Hepatic stellate cell (primary cell): ENCODE measurements around the gene FAM131C.

Experiments
- DNase-seq: peaks from one replicate; pipeline ENCODE4 v3.0.0; 2011; ENCODE audit warnings: low spot score

Gene FAM131C

DNA sequence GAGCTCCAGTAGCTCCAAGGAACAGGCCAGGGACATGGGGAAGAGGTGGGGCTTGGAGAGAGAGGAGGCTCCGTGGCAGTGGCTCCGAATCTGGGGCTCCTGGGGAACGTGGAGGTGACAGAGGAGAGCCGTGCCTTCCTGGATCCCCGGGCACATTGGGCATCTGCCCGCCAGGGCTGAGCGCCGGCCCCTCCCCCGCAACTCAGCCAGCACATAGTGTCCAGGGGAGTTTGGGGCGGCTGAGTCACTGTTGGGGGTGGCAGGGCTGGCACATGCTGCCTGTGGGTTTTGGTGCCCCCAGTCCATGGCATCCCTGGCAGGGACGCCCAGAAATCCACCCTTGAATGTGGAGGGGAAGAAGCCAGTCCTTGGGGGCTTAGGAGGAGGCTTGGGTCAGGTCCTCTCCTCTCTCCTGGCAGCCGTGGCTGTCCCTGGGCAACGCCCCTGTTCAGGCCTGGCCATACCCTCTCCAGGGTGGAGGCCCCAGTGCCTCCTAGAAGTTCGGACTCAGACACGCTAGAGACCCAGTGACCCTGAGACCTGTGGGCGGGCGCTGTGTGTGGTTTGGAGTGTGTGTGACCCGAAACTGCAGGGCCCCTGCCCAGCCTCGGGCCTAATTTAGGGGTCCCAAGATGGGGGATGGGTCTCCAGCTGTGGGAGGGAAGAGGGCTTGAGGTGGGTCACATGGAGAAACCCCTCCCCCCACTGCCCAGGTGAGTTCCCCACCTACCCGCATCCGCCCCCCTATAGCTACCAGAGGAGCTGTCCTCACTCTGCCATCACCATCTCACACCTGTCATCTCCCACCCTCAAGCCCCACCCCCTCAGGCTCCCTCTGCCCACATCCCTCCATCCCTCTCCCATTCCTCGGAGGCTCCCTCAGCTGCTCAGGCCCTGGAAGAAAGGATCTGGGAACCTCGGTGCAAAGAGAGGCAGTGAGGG is 57.2 kb downstream of the FAM131C start:
- DNase-seq: no peak

GRCh38 chr1:16015491-16015890 is 58.0 kb downstream of the FAM131C start:
- DNase-seq: no peak

DNA sequence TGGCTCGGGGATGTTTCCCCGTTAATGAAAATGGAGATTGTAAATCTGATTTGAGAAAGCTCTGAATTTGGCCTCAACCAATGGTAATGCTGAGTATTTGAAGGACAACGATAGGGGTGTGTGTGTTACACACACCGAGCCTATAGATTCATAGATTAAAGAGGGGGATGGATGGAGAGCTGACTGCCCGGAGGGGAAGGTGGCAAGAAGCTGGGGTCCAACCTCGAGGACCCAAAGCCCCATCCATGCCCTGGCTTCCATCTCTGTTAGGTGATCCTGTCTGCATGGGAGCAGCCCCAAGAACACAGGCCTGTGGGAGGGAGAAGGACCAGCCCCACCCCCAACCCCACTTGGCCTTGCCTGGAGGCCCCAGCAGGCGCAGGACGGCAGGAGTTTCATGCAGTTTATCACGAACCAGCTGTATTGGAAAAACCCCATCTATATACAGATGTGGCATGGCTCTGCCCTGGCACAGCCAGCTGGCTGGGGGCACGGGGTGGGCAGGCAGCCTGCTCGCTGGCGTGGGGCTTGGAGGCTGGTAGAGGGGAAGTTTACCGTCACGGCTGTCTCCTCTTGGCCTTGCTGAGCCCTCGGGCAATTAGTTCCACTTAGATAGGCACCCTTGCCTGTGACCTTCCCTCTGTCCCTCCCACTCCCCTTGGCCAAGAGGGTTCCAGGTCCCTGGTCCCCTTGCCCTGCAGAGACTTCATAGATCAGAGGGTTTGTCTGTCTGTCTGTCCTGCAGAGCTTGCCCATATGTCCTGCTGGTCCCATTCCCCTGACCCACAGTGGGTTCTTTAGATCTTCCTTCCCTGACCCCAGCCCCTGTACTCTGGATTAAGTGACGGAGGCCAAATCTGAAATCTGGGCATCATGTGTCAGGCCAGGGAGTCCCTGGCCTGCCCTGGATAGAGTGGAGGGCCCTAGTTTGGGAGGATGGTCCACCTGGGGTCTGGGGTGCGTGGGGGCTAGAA is 58.7 kb downstream of the FAM131C start:
- DNase-seq: no peak

DNA sequence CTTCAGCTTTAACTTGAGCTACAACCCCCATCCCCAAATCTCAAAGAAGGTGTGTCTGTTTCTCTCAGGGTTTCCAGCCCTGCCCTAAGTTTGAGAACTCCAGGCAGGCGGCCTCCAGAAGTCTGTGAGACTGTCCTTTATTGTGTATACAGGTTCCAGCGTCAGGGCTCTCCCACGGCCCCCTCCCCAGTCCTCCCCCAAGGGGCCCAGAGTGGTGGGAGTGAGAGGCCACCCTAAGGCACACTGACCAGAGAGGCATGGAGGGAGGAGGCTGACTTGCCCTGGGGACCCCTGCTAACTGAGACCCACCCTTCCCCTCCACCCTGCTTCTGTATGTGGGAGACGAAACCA is 59.6 kb downstream of the FAM131C start:
- no peak for DNase-seq

DNA sequence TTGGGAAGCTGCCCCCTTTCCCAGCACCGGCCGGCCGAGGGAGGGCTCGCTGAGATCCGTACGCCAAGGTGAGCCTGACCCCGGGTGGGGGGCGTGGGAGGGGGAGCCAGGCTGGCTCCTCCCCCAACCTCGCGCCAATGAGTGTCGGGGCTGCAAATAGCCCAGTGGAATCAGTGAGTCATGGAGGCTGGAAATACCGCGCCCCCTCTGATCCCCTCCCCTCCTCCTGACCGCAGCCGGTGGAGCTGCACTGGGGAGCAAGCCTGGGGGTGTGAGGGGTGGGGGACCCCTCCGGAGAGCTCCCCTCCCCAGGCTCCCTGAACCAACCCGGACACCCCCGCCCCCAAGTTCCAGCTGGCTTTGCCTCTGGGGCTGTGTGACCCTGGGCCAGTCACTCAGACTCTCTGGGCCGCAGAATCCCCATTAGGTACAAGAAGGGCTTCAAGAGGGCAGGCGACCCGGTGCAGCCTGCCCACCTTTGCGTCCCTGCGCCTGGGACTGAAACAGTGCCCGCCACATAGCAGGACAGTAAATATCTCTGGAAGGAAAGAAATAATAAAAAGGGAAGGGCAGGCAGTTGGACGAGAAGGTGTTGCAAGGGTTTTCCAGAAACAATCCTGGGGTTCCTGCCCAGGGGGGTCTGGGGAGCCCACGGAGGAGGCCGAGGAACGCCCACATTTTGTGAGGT is 60.1 kb downstream of the FAM131C start:
- peak; percentile 91 for DNase-seq

- peak; percentile 81 for DNase-seq
Measured at GRCh38 chr1:16012590-16013219, 60.7 kb downstream of the FAM131C start.

DNA sequence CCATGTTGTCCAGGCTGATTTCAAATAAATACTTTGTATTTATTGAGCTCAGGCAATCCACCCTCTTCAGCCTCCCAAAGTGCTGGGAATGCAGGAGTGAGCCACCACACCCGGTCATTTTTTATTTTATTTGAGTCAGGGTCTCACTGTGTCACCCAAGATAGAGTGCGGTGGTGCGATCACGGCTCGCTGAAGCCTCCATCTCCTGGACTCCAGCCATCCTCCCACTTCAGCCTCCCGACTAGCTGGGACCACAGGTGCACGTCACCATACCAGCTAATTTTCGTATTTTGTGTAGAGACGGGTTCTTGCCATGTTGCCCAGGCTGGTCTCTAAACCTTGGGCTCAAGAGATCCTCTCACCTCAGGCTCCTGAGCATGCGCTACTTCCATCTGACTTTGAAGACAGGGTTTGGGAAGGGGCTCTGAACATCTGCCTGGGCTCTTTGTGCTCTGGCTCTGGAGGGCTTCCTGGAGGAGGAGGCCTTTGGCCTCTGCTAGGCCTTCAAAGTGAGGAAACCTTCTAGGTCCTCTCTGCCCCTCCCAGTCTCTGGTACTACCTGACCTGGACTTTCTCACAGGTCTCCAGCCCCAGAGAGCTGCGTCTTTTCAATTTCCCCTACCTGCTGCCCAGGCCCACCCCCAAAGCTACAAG is 61.4 kb downstream of the FAM131C start:
- DNase-seq: no peak

GRCh38 chr1:16010837-16011236 is 62.6 kb downstream of the FAM131C start:
- DNase-seq: no peak

DNA sequence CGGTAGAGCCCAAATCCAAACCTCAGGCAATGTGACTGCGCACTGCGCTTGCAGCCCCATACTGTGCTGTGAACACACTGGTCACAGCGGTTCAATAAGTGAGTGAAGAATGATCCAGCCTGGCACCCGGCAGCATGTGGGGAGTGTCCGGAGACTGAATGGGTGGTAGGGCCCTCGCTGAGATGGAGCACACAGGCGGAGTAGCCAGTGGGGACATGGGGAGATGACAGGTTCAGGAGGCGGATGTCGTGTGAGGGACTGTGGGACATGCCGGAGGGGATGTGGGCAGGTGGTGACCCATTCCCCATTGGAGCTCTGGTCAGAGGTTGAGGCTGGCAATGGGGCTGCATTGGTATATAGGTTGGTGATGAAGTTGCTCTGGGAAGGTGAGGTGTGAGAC is 63.8 kb downstream of the FAM131C start:
- DNase-seq: no peak

DNA sequence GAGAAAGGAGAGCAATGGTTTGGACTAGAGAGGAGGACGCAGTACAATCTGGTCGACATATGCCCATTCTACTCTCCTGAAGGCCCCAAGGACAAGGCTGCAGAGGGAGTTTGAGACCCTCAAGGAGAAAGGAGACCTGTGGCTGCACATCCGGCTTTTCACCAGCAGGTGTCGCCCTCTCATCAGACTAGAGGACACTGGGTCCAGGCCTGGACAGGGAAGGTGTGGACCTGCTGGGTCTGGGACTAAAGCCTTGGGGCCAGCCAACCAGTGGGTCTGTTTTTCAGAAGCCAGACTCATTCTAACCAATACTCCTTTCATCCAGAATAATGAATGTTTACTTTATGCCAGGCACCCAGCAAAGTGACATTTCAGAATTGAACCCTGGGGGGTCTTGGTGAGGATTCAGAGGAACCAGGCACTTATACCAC is 64.4 kb downstream of the FAM131C start:
- DNase-seq: peak; percentile 84
